Hepatocyte (in vitro differentiated cells): ENCODE data around the gene SLC27A2. TPM values are rescaled to one million over a fixed set of nuclear protein-coding genes. Genes with fewer than 3 reads are reported as not detected.
"Not testable (repeated sequence)": the region's sequence is repeated elsewhere in the genome, so short reads cannot be mapped to it uniquely, and the experiment has no call there.

ENCODE experiments used
- DNase-seq: peaks from one replicate; pipeline ENCODE4 v3.0.0-alpha.2; 2016; ENCODE audit warnings: low spot score
- H2AFZ ChIP-seq: fragments of 200-600 bp; sonication (generic); 2 replicates; pipeline ENCODE4 v1.6.0; 2016; ENCODE audit warnings: antibody characterized with exemption, mild to moderate bottlenecking
- H3K27ac ChIP-seq: fragments of 200-600 bp; sonication (generic); 2 replicates; pipeline ENCODE4 v1.5.1; 2016; ENCODE audit warnings: mild to moderate bottlenecking
- H3K27me3 ChIP-seq: fragments of 200-600 bp; sonication (generic); 2 replicates; pipeline ENCODE4 v1.6.1; 2016
- H3K36me3 ChIP-seq: fragments of 200-600 bp; sonication (generic); replicated peaks from 2 replicates; pipeline ENCODE4 v1.5.1; 2016; ENCODE audit warnings: low read depth; ENCODE audit not compliant: insufficient read depth
- H3K4me1 ChIP-seq: fragments of 200-600 bp; sonication (generic); 2 replicates; pipeline ENCODE4 v1.5.1; 2016; ENCODE audit warnings: mild to moderate bottlenecking, moderate library complexity; ENCODE audit not compliant: insufficient read depth
- H3K4me2 ChIP-seq: fragments of 200-600 bp; sonication (generic); 2 replicates; pipeline ENCODE4 v1.6.0; 2016
- H3K4me3 ChIP-seq: fragments of 200-600 bp; sonication (generic); 2 replicates; pipeline ENCODE4 v1.5.1; 2016; ENCODE audit warnings: mild to moderate bottlenecking
- H3K79me2 ChIP-seq: fragments of 200-600 bp; sonication (generic); 2 replicates; pipeline ENCODE4 v1.6.0; 2017; ENCODE audit warnings: mild to moderate bottlenecking
- H3K9me2 ChIP-seq: fragments of 200-600 bp; sonication (generic); replicated peaks from 2 replicates; pipeline ENCODE4 v1.6.0; 2017; ENCODE audit warnings: mild to moderate bottlenecking; ENCODE audit not compliant: insufficient read depth
- H3K9me3 ChIP-seq: fragments of 200-600 bp; sonication (generic); 2 replicates; pipeline ENCODE4 v1.5.1; 2016; ENCODE audit warnings: low read depth, mild to moderate bottlenecking
- H4K20me1 ChIP-seq: fragments of 200-600 bp; sonication (generic); 2 replicates; pipeline ENCODE4 v1.6.0; 2016; ENCODE audit warnings: mild to moderate bottlenecking; ENCODE audit not compliant: insufficient read depth, poor library complexity, severe bottlenecking
- CTCF ChIP-seq: fragments of 200-600 bp; sonication (generic); IDR thresholded peaks from 2 replicates; pipeline ENCODE4 v1.5.1; 2016; ENCODE audit warnings: antibody characterized with exemption, mild to moderate bottlenecking; ENCODE audit not compliant: poor library complexity
- EZH2 ChIP-seq: fragments of 200-600 bp; sonication (generic); IDR thresholded peaks from 2 replicates; pipeline ENCODE4 v1.6.1; 2016; ENCODE audit warnings: antibody characterized with exemption, mild to moderate bottlenecking, borderline replicate concordance
- EZH2phosphoT487 ChIP-seq: fragments of 200-600 bp; sonication (generic); IDR thresholded peaks from one replicate; pipeline ENCODE4 v1.6.1; 2018; ENCODE audit warnings: antibody characterized with exemption, mild to moderate bottlenecking, low read depth, moderate library complexity; ENCODE audit not compliant: unreplicated experiment, severe bottlenecking
- WGBS: methylation state at CpG from one replicate; pipeline ENCODE4 v1.1.6; 2016; ENCODE audit warnings: low lambda C conversion rate; ENCODE audit errors: missing lambda C conversion rate; 5-methylcytosine and 5-hydroxymethylcytosine counted together
- polyA plus RNA-seq: library from polyadenylated mRNA; unstranded; fragments of >200 nt; fragmentation: Nextera tagmentation; extraction: Ambion mirVana; gene quantifications from 2 replicates; pipeline ENCODE4 v1.2.1, GENCODE V29; 2016
- total RNA-seq: library from RNA; depleted of rRNA; stranded (reverse); fragments of >200 nt; gene quantifications from 2 replicates; pipeline ENCODE4 v1.2.3, GENCODE V29; 2014

SLC27A2 gene
- total and polyA plus RNA-seq, 2 experiments from 2014 or later = 24.8 to 41.3 TPM

GRCh38 chr15:50168783-50169411 is 13.1 kb upstream of the SLC27A2 start:
- Histone ChIP-seq H2AFZ (peak overlapping the region; percentile 45), H3K4me2 (no peak overlapping the region), H3K27ac (peak overlapping the region; percentile 79), H3K36me3 (no peaks in the 10 kb centered on the region), H3K9me2 (no peaks in the 10 kb centered on the region), H3K79me2 (no peaks in the 10 kb centered on the region), H3K4me3 (no peak overlapping the region), H4K20me1 (no peaks in the 10 kb centered on the region), H3K4me1 (peaks cover 19% of the 10 kb centered on the region), H3K27me3 (no peaks in the 10 kb centered on the region), H3K9me3 (no peaks in the 10 kb centered on the region)
- no peak for TF ChIP-seq CTCF
- TF ChIP-seq EZH2 = no peak
- no peak for TF ChIP-seq EZH2phosphoT487
- 80% methylated on average over 10 of the region's 10 CpGs for WGBS
- DNase-seq = peak; percentile 25

- 98% methylated on average over 10 of the region's 35 CpGs for WGBS
- peaks cover 11% of the 10 kb centered on the region for H3K4me1 ChIP-seq
- not testable (repeated sequence) for H3K9me2 ChIP-seq
Observed at GRCh38 chr15:50172360-50172895, 9.6 kb upstream of the SLC27A2 start.

GRCh38 chr15:50176869-50177268 is 5.1 kb upstream of the SLC27A2 start:
- no peaks in the 10 kb centered on the region for H3K79me2 ChIP-seq
- no peaks in the 10 kb centered on the region for H3K4me1 ChIP-seq
- no peaks in the 10 kb centered on the region for H3K36me3 ChIP-seq
- no peaks in the 10 kb centered on the region for H4K20me1 ChIP-seq
- H2AFZ ChIP-seq = no peak overlapping the region
- DNase-seq = no peak
- peaks cover 15% of the 10 kb centered on the region for H3K27me3 ChIP-seq
- no peak overlapping the region for H3K4me2 ChIP-seq
- no peaks in the 10 kb centered on the region for H3K9me2 ChIP-seq
- H3K4me3 ChIP-seq = no peak overlapping the region
- no peaks in the 10 kb centered on the region for H3K9me3 ChIP-seq
- no peak overlapping the region for H3K27ac ChIP-seq
- no peak for TF ChIP-seq EZH2

More at GRCh38 chr15:50172360-50172895, 9.6 kb upstream of the SLC27A2 start:
- H2AFZ ChIP-seq, DNase-seq, H3K36me3 ChIP-seq, H3K4me3 ChIP-seq, H3K27ac ChIP-seq, H3K4me2 ChIP-seq, H4K20me1 ChIP-seq, H3K27me3 ChIP-seq, H3K9me3 ChIP-seq, H3K79me2 ChIP-seq: not testable (repeated sequence)

- H3K9me3 ChIP-seq = no peaks in the 10 kb centered on the region
- H3K9me2 ChIP-seq = no peaks in the 10 kb centered on the region
- H3K4me2 ChIP-seq = no peak overlapping the region
- H3K4me3 ChIP-seq = no peak overlapping the region
- no peak for DNase-seq
- H3K27ac ChIP-seq = no peak overlapping the region
- WGBS = 92% methylated on average over 3 of the region's 3 CpGs
- no peak overlapping the region for H2AFZ ChIP-seq
- H4K20me1 ChIP-seq = no peaks in the 10 kb centered on the region
- H3K4me1 ChIP-seq = peaks cover 7% of the 10 kb centered on the region
- H3K79me2 ChIP-seq = no peaks in the 10 kb centered on the region
- TF ChIP-seq CTCF (no peak), EZH2phosphoT487 (no peak), EZH2 (no peak)
- peaks cover 25% of the 10 kb centered on the region for H3K27me3 ChIP-seq
- H3K36me3 ChIP-seq = no peaks in the 10 kb centered on the region
Observed at GRCh38 chr15:50180091-50180490, 1.9 kb upstream of the SLC27A2 start.
